Naive thymus-derived CD4-positive, alpha-beta T cell (primary cell): ENCODE measurements around the gene CCDC85C. TPM values are rescaled to one million over a fixed set of nuclear protein-coding genes. Genes with fewer than 3 reads are reported as not detected.

Source experiments
- ATAC-seq: fragments of 150-1000 bp; cut with Tn5 transposase; 2 replicates; pipeline ENCODE4 v1.10.0; 2021; ENCODE audit warnings: mild to moderate bottlenecking, moderate library complexity
- CTCF ChIA-PET: fragments of 350-600 bp; sonication (Branson Sonifier 250); formaldehyde crosslinking; loops from one replicate; lab custom pipeline; 2021; ENCODE audit warnings: antibody characterized with exemption; lab: Charles Lee
- POLR2A ChIA-PET: fragments of 350-600 bp; sonication (Branson Sonifier 250); formaldehyde crosslinking; loops from one replicate; lab custom pipeline; 2021; ENCODE audit warnings: antibody characterized with exemption, inconsistent platforms; lab: Charles Lee
- DNase-seq, 9 donors: peaks; one replicate each; pipeline versions ENCODE4 v3.0.0 to v3.0.0-alpha.2; 2020 to 2022; ENCODE audit warnings: mixed read lengths in 1 of 9
- H3K27ac ChIP-seq: one replicate; pipeline ENCODE4 v1.7.0; 2013; ENCODE audit warnings: mild to moderate bottlenecking, low read depth, low read length, moderate library complexity
- H3K27me3 ChIP-seq, 2 donors: one replicate each; pipeline ENCODE4 v1.7.0; 2013; ENCODE audit warnings: low read length in 2 of 2, mild to moderate bottlenecking in 2 of 2, moderate library complexity in 2 of 2; ENCODE audit not compliant: control insufficient read depth in 2 of 2, insufficient read depth in 2 of 2
- H3K36me3 ChIP-seq, 3 experiments: 1 replicate in 2 of 3; 2 replicates in 1 of 3; pipeline ENCODE4 v1.7.0; 2013; ENCODE audit warnings: low read length in 3 of 3, mild to moderate bottlenecking in 3 of 3, moderate library complexity in 1 of 3; ENCODE audit not compliant: insufficient read depth in 3 of 3, control insufficient read depth in 2 of 3
- H3K4me1 ChIP-seq, 2 donors: one replicate each; pipeline ENCODE4 v1.7.0; 2013; ENCODE audit warnings: low read length in 2 of 2, mild to moderate bottlenecking in 2 of 2, moderate library complexity in 1 of 2; ENCODE audit not compliant: control insufficient read depth in 2 of 2, insufficient read depth in 2 of 2
- H3K4me3 ChIP-seq: 2 replicates; pipeline ENCODE4 v1.7.0; 2013; ENCODE audit warnings: mild to moderate bottlenecking, low read length
- H3K9me3 ChIP-seq, 3 experiments: 1 replicate in 2 of 3; 2 replicates in 1 of 3; pipeline ENCODE4 v1.7.0; 2013; ENCODE audit warnings: low read length in 3 of 3; ENCODE audit not compliant: control insufficient read depth in 2 of 3
- H3K27ac Mint-ChIP-seq, 9 donors: one replicate each; pipeline ENCODE4 v1.8.0; 2020 to 2022; ENCODE audit warnings: mixed read lengths in 9 of 9, mild to moderate bottlenecking in 8 of 9, moderate library complexity in 5 of 9, inconsistent platforms in 2 of 9
- H3K27me3 Mint-ChIP-seq, 5 donors: one replicate each; pipeline ENCODE4 v1.8.0; 2021 to 2022; ENCODE audit warnings: mixed read lengths in 5 of 5, mild to moderate bottlenecking in 1 of 5
- H3K36me3 Mint-ChIP-seq, 5 donors: one replicate each; pipeline ENCODE4 v1.8.0; 2020 to 2022; ENCODE audit warnings: mixed read lengths in 5 of 5, mild to moderate bottlenecking in 3 of 5, inconsistent platforms in 1 of 5
- H3K4me1 Mint-ChIP-seq, 7 donors: one replicate each; pipeline ENCODE4 v1.8.0; 2020 to 2022; ENCODE audit warnings: mixed read lengths in 7 of 7, mild to moderate bottlenecking in 3 of 7, inconsistent platforms in 1 of 7
- H3K4me3 Mint-ChIP-seq, 10 donors: one replicate each; pipeline ENCODE4 v1.8.0; 2020 to 2022; ENCODE audit warnings: mild to moderate bottlenecking in 10 of 10, mixed read lengths in 10 of 10, moderate library complexity in 6 of 10, inconsistent platforms in 2 of 10
- H3K9me3 Mint-ChIP-seq, 11 donors: one replicate each; pipeline ENCODE4 v1.8.0; 2020 to 2022; ENCODE audit warnings: mixed read lengths in 11 of 11, mild to moderate bottlenecking in 4 of 11, inconsistent platforms in 1 of 11, moderate library complexity in 1 of 11
- intact Hi-C, 2 donors: fragments of 100-400 bp; cut with micrococcal nuclease; formaldehyde crosslinking; loops; one replicate each; pipeline ENCODE4 v1.15.1; 2023
- polyA plus RNA-seq, 2 donors: library from polyadenylated mRNA; unstranded; fragments of 300-500 nt; fragmentation: Illumina TruSeq; gene quantifications; one replicate each; pipeline ENCODE4 v1.2.3, GENCODE V29; 2021
- total RNA-seq, 6 experiments: library from RNA in 5 of 6; stranded (reverse) in 5 of 6; gene quantifications; 1 replicate in 5 of 6; 2 replicates in 1 of 6; pipeline ENCODE4 v1.2.3 and lab custom pipeline; 2021 to 2026

The CCDC85C gene
- total and polyA plus RNA-seq, 7 experiments from 2014 or later: 0.76 to 9.9 (median 7.8) TPM

DNA sequence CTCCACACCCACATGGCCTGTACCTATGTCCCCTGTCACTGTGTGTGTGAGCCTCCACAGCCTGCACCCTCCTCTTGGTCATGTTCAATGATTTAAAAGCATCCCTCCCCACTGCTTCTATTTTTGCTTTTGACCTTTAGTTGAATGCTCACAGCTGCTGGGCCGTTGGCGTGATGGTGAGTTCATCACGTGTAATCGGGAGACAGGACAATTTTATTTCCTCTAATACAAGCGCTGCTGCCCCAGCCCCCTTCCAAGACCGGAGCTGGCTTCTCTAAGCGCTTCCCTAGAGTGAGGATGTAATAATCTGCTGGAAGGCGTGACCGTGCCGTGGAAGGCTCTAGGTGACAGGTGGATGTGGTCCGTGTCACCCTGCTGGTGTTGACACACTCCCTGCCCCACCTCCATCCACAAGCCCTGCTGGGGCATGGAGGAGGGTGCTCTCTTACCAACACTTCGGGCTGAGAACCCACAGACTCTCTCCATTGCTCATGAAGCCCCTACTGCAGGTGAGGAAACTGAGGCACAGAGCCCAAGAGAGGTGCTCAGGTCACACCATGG is 25.4 kb downstream of the CCDC85C start:
- H3K27me3 Mint-ChIP-seq: no peaks in the 10 kb centered on the region
- H3K36me3 Mint-ChIP-seq: no peaks in the 10 kb centered on the region
- Histone ChIP-seq H3K27me3 (no peaks in the 10 kb centered on the region), H3K36me3 (no peaks in the 10 kb centered on the region), H3K4me3 (no peak overlapping the region), H3K4me1 (no peaks in the 10 kb centered on the region), H3K27ac (no peak overlapping the region), H3K9me3 (no peaks in the 10 kb centered on the region)
- H3K9me3 Mint-ChIP-seq: no peaks in the 10 kb centered on the region
- ChIA-PET CTCF (no interaction called here), POLR2A (no interaction called here)
- no peak overlapping the region for H3K4me3 Mint-ChIP-seq
- DNase-seq: no peak
- H3K4me1 Mint-ChIP-seq: peaks cover 0 to 16% (median 0%) of the 10 kb centered on the region in 7 donors
- no peak for ATAC-seq
- intact Hi-C loops: no loop called here
- H3K27ac Mint-ChIP-seq: peak overlapping the region in 1 of 9 donors; percentile 75

GRCh38 chr14:99576761-99577705 is 27.0 kb downstream of the CCDC85C start:
- H3K4me3 ChIP-seq: no peak overlapping the region
- no peaks in the 10 kb centered on the region for H3K4me1 ChIP-seq
- H3K9me3 ChIP-seq: no peaks in the 10 kb centered on the region
- no peaks in the 10 kb centered on the region for H3K36me3 Mint-ChIP-seq
- no peaks in the 10 kb centered on the region for H3K36me3 ChIP-seq
- no peaks in the 10 kb centered on the region for H3K27me3 ChIP-seq
- H3K4me1 Mint-ChIP-seq: peaks cover 0 to 18% (median 0%) of the 10 kb centered on the region in 7 donors
- CTCF ChIA-PET: no interaction called here
- ATAC-seq (no peak), DNase-seq (no peak)
- POLR2A ChIA-PET: interaction anchor here (0.5 kb wide), 1 partner anchor 64 kb away, joined by 3 read pairs; no protein-coding TSS in a partner anchor
- no peaks in the 10 kb centered on the region for H3K9me3 Mint-ChIP-seq
- no peak overlapping the region for H3K27ac ChIP-seq
- H3K27me3 Mint-ChIP-seq: no peaks in the 10 kb centered on the region
- H3K4me3 Mint-ChIP-seq: no peak overlapping the region
- H3K27ac Mint-ChIP-seq: peak overlapping the region in 1 of 9 donors; percentile 14
- intact Hi-C loops: no loop called here

- CTCF ChIA-PET: no interaction called here
- no peak overlapping the region for H3K27ac Mint-ChIP-seq
- ATAC-seq: no peak
- no peak for DNase-seq
- Histone ChIP-seq H3K4me3 (no peak overlapping the region), H3K4me1 (no peaks in the 10 kb centered on the region), H3K27me3 (no peaks in the 10 kb centered on the region), H3K36me3 (no peaks in the 10 kb centered on the region), H3K27ac (no peak overlapping the region), H3K9me3 (no peaks in the 10 kb centered on the region)
- peaks cover 0 to 18% (median 0%) of the 10 kb centered on the region in 7 donors for H3K4me1 Mint-ChIP-seq
- no peaks in the 10 kb centered on the region for H3K27me3 Mint-ChIP-seq
- H3K36me3 Mint-ChIP-seq: no peaks in the 10 kb centered on the region
- H3K9me3 Mint-ChIP-seq: no peaks in the 10 kb centered on the region
- POLR2A ChIA-PET: no interaction called here
- no peak overlapping the region for H3K4me3 Mint-ChIP-seq
- intact Hi-C loops: no loop called here
Observed at GRCh38 chr14:99576304-99576703, 27.7 kb downstream of the CCDC85C start.

DNA sequence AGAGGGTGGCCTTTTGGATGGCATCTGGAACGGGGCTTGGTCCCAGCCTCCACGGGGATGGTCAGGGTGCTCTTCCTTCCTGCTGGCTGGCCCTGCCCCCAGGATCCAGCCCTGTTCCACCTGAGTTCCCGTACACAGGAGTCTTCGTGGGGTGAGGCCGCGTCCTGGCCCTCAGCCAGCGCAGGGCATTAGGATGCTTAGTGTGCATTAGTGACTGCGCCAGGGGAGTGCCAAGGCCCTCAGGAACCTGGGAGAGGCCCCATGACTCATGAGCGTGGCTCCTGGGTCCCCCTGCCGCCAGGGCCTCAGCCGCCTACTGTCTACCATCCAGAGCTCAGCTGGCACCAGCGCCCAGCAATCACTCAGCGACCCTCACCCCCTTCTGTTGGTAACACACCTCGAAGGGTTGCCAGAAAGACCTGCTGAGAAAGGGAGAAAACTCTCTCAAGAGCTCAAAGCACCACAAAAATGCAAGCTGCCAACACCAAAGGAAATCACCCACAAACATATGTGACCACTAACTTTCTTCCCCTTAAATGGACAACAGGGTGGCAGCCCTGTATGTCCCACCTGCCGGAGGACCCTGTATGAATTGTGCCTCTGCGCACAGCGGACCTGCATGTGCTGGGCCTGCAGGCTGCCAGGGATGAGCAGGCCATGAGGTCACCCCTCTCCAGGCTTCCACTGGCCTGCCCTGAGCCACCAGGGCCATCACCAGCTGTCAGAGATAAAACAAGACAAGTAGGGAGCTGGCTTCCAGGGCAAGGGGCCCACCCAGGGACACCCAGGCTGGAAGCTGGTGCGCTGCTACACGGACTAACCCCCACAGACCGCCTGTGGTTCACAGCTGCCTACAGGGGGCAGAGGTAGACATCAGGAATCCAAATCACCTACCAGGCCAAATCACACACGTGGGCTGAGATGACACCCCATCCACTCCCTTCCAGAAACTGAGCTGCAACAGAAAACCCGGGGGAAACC is 28.7 kb downstream of the CCDC85C start:
- ChIA-PET POLR2A (no interaction called here), CTCF (no interaction called here)
- H3K27me3 Mint-ChIP-seq: no peaks in the 10 kb centered on the region
- Histone ChIP-seq H3K36me3 (no peaks in the 10 kb centered on the region), H3K4me1 (no peaks in the 10 kb centered on the region), H3K9me3 (no peaks in the 10 kb centered on the region), H3K27me3 (no peaks in the 10 kb centered on the region), H3K27ac (no peak overlapping the region), H3K4me3 (no peak overlapping the region)
- no peak for ATAC-seq
- intact Hi-C loops: loop anchor here in 1 of 2 donors (1.0 kb wide), 1 partner anchor 54 kb away; no protein-coding TSS in a partner anchor
- H3K27ac Mint-ChIP-seq: no peak overlapping the region
- no peak for DNase-seq
- H3K4me1 Mint-ChIP-seq: peaks cover 0 to 15% (median 0%) of the 10 kb centered on the region in 7 donors
- no peak overlapping the region for H3K4me3 Mint-ChIP-seq
- H3K9me3 Mint-ChIP-seq: no peaks in the 10 kb centered on the region
- H3K36me3 Mint-ChIP-seq: no peaks in the 10 kb centered on the region

- Histone ChIP-seq H3K27me3 (no peaks in the 10 kb centered on the region), H3K4me1 (no peaks in the 10 kb centered on the region), H3K9me3 (no peaks in the 10 kb centered on the region), H3K36me3 (no peaks in the 10 kb centered on the region), H3K27ac (no peak overlapping the region), H3K4me3 (no peak overlapping the region)
- peaks cover 0 to 20% (median 5%) of the 10 kb centered on the region in 7 donors for H3K4me1 Mint-ChIP-seq
- ChIA-PET CTCF (no interaction called here), POLR2A (no interaction called here)
- no peak for DNase-seq
- H3K27me3 Mint-ChIP-seq: no peaks in the 10 kb centered on the region
- H3K4me3 Mint-ChIP-seq: peak overlapping the region in 1 of 10 donors; percentile 16
- intact Hi-C loops: no loop called here
- no peaks in the 10 kb centered on the region for H3K36me3 Mint-ChIP-seq
- H3K9me3 Mint-ChIP-seq: no peaks in the 10 kb centered on the region
- ATAC-seq: no peak
- peak overlapping the region in 1 of 9 donors; percentile 47 for H3K27ac Mint-ChIP-seq
Observed at GRCh38 chr14:99574099-99574880, 29.7 kb downstream of the CCDC85C start.
